Natural killer cell (primary cell): Measurements from ENCODE around the gene CLPTM1L. TPM values are rescaled to one million over a fixed set of nuclear protein-coding genes. Genes with fewer than 3 reads are reported as not detected.

ENCODE experiments used
- ATAC-seq, 3 donors: fragments of 150-1000 bp in 2 of 3; fragments of 200-7000 bp in 1 of 3; cut with Tn5 transposase; 1 replicate in 1 of 3; 2 replicates in 2 of 3; pipeline ENCODE4 v1.10.0; 2021; ENCODE audit warnings: mild to moderate bottlenecking in 2 of 3, moderate library complexity in 2 of 3
- DNase-seq, 2 donors: peaks; one replicate each; pipeline versions ENCODE4 v3.0.0 to v3.0.0-alpha.2; 2013 to 2021; ENCODE audit warnings: mixed read lengths in 1 of 2
- H3K27ac ChIP-seq: one replicate; pipeline ENCODE4 v1.5.1; 2013; ENCODE audit warnings: mild to moderate bottlenecking, low read length
- H3K27me3 ChIP-seq: one replicate; pipeline ENCODE4 v1.6.1; 2013; ENCODE audit warnings: low read length; ENCODE audit not compliant: control insufficient read depth, insufficient read depth
- H3K36me3 ChIP-seq: one replicate; pipeline ENCODE4 v1.6.1; 2013; ENCODE audit warnings: low read length; ENCODE audit not compliant: control insufficient read depth, insufficient read depth
- H3K4me1 ChIP-seq: one replicate; pipeline ENCODE4 v1.6.1; 2013; ENCODE audit warnings: low read length; ENCODE audit not compliant: control insufficient read depth, insufficient read depth
- H3K4me3 ChIP-seq: one replicate; pipeline ENCODE4 v1.5.1; 2013; ENCODE audit warnings: low read length
- H3K9me3 ChIP-seq: one replicate; pipeline ENCODE4 v1.6.1; 2013; ENCODE audit warnings: low read length; ENCODE audit not compliant: control insufficient read depth, insufficient read depth
- H3K27ac Mint-ChIP-seq, 2 donors: one replicate each; pipeline ENCODE4 v1.8.0; 2022; ENCODE audit warnings: mild to moderate bottlenecking in 2 of 2, mixed read lengths in 2 of 2, moderate library complexity in 1 of 2
- H3K27me3 Mint-ChIP-seq, 2 donors: one replicate each; pipeline ENCODE4 v1.8.0; 2022; ENCODE audit warnings: low read depth in 2 of 2, mixed read lengths in 2 of 2
- H3K36me3 Mint-ChIP-seq: one replicate; pipeline ENCODE4 v1.8.0; 2022; ENCODE audit warnings: mixed read lengths
- H3K4me1 Mint-ChIP-seq, 2 donors: one replicate each; pipeline ENCODE4 v1.8.0; 2022; ENCODE audit warnings: mixed read lengths in 2 of 2
- H3K4me3 Mint-ChIP-seq: one replicate; pipeline ENCODE4 v1.8.0; 2022; ENCODE audit warnings: mild to moderate bottlenecking, moderate library complexity, mixed read lengths
- H3K9me3 Mint-ChIP-seq, 2 donors: one replicate each; pipeline ENCODE4 v1.8.0; 2022; ENCODE audit warnings: mixed read lengths in 2 of 2
- WGBS: methylation state at CpG from one replicate; pipeline ENCODE4 v1.1.7; 2013; ENCODE audit warnings: missing lambda C conversion rate; ENCODE audit not compliant: insufficient coverage; 5-methylcytosine and 5-hydroxymethylcytosine counted together
- intact Hi-C: fragments of 100-400 bp; cut with micrococcal nuclease; formaldehyde crosslinking; loops from one replicate; pipeline ENCODE4 v1.14.2; 2022
- total RNA-seq, 4 donors: library from RNA; stranded (reverse); fragments of 120-200 nt in 1 of 4; gene quantifications; one replicate each; pipeline versions ENCODE4 v1.2.3 to v1.2.4, GENCODE V29; 2013 to 2022
- TF ChIP-seq, protein P1 (sequence below): fragments of 200-600 bp; IDR thresholded peaks from one replicate; pipeline ENCODE4 v1.8.0; 2022; ENCODE audit warnings: antibody characterized with exemption

CLPTM1L gene, protein sequence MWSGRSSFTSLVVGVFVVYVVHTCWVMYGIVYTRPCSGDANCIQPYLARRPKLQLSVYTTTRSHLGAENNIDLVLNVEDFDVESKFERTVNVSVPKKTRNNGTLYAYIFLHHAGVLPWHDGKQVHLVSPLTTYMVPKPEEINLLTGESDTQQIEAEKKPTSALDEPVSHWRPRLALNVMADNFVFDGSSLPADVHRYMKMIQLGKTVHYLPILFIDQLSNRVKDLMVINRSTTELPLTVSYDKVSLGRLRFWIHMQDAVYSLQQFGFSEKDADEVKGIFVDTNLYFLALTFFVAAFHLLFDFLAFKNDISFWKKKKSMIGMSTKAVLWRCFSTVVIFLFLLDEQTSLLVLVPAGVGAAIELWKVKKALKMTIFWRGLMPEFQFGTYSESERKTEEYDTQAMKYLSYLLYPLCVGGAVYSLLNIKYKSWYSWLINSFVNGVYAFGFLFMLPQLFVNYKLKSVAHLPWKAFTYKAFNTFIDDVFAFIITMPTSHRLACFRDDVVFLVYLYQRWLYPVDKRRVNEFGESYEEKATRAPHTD
- total RNA-seq: 100 to 1,000 TPM in 1 of 3 donors, 10 to 100 TPM in 2; 67.1 to 105 (median 97.5) TPM
- total RNA-seq (2013): 87.3 TPM

DNA sequence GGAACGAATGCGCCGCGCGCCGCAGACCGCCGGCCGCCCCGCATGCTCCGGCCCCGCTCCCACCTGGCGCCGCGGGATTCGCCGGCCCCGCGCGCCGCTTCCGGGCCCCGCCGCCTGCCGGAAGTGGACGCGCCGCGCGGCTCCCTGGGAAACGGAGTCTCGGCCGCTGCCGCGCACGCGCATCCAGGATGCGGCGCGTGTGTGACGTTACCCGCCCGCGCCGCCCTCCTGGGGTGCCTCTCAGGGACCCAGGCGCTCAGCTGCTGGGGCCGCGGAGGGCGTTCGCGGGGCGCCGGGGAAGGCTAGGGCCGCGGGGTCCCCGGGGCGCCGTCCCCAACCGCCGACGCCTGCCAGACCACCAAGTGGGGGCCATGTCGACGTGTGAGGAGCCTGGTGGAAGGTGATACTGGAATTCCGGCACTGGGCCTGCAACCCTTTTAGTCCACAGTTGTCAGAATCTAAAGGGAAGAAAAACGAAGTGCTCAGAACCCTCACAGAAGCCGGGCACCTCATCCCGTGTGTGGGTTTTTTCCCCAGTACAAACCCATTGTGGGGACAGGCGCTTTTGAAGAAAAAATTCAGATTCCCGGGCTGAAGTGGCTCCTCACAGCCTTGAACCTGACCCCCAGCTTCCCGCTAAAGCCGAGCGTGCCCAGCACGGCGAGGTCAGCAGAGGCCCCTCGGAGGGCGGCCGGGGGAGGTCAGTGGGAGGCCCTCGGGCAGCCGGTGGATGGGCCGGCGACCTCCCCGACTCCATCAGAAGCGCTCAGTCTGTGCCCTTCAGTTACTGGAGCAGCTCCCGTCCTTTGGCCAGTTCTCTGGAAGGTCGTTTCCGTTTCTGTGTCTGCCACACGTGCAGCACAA is at the start of gene CLPTM1L:
Gene CLPTM1L (minus strand): TSS at position 125 of the 864 bp plus-strand sequence. CDS start 258 bp downstream, outside the sequence.
- Histone ChIP-seq H3K4me1 (peaks cover 27% of the 10 kb centered on the region), H3K27me3 (no peaks in the 10 kb centered on the region), H3K27ac (peak within 1 kb of the TSS; percentile 77), H3K9me3 (no peaks in the 10 kb centered on the region), H3K4me3 (peak within 1 kb of the TSS; percentile 79), H3K36me3 (peaks cover 24% of the 10 kb centered on the region)
- Mint-ChIP-seq H3K4me3 (peak within 1 kb of the TSS; percentile 87), H3K36me3 (no peaks in the 10 kb centered on the region), H3K27me3 (no peaks in the 10 kb centered on the region), H3K27ac (peak within 1 kb of the TSS; percentile 80 to 84), H3K9me3 (no peaks in the 10 kb centered on the region), H3K4me1 (peaks cover 16 to 22% of the 10 kb centered on the region in 2 donors)
- peak; percentile 92 to 96 (median 93) for ATAC-seq
- intact Hi-C loops: loop anchor here (2.0 kb wide), 1 partner anchor 42 kb away; no protein-coding TSS in a partner anchor
- 1% methylated on average over 87 of the region's 87 CpGs for whole genome bisulfite sequencing
- peak; percentile 90 to 97 for DNase-seq
- TF ChIP-seq, protein P1, sequence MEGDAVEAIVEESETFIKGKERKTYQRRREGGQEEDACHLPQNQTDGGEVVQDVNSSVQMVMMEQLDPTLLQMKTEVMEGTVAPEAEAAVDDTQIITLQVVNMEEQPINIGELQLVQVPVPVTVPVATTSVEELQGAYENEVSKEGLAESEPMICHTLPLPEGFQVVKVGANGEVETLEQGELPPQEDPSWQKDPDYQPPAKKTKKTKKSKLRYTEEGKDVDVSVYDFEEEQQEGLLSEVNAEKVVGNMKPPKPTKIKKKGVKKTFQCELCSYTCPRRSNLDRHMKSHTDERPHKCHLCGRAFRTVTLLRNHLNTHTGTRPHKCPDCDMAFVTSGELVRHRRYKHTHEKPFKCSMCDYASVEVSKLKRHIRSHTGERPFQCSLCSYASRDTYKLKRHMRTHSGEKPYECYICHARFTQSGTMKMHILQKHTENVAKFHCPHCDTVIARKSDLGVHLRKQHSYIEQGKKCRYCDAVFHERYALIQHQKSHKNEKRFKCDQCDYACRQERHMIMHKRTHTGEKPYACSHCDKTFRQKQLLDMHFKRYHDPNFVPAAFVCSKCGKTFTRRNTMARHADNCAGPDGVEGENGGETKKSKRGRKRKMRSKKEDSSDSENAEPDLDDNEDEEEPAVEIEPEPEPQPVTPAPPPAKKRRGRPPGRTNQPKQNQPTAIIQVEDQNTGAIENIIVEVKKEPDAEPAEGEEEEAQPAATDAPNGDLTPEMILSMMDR: no peak

DNA sequence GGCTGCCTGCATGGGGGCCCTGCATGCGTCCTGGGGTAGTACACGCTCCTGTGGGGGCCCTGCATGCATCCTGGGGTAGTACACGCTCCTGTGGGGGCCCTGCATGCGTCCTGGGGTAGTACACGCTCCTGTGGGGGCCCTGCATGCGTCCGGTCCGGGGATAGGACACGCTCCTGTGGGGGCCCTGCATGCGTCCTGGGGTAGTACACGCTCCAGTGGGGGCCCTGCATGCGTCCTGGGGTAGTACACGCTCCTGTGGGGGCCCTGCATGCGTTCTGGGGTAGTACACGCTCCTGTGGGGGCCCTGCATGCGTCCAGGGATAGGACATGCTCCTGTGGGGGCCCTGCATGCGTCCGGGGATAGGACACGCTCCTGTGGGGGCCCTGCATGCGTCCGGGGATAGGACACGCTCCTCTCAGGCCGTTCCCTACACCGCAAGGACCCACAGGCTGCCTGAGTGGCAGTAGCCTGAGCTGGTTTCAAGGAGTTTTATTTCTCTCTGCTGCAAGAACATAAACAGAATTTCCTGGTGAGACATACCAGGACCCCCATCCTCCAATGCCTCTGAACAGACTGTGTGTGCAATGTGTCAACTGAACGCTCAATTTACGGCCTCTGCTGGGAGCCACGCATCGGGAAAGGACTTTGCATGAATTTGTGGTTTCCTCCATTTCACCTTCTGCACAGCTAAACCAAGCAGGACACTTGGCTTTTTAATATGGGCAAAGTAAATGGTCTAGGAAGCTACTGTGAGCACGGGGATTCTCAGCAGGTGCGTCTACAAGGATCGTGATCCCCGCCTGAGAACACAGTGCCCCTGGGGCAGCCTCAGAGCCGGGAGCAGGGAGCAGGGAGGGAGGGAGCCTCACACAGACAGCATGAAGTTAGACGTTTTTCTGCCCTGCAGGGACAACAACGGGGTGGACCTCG is 48.9 kb upstream of the CLPTM1L start:
- Histone ChIP-seq H3K9me3 (no peaks in the 10 kb centered on the region), H3K4me1 (no peaks in the 10 kb centered on the region)
- no peak for DNase-seq

More for the DNA sequence above, 48.9 kb upstream of the CLPTM1L start:
- TF ChIP-seq, protein P1: no peak
- no peak overlapping the region for H3K4me3 Mint-ChIP-seq
- H3K9me3 Mint-ChIP-seq: no peaks in the 10 kb centered on the region
- 69% methylated on average over 36 of the region's 36 CpGs for WGBS
- no peak overlapping the region for H3K27ac Mint-ChIP-seq
- no peak overlapping the region for H3K4me3 ChIP-seq
- H3K27me3 Mint-ChIP-seq: peaks cover 34 to 40% of the 10 kb centered on the region in 2 donors
- no peaks in the 10 kb centered on the region for H3K36me3 Mint-ChIP-seq
- H3K4me1 Mint-ChIP-seq: no peaks in the 10 kb centered on the region
- H3K27ac ChIP-seq: no peak overlapping the region
- no peaks in the 10 kb centered on the region for H3K27me3 ChIP-seq
- intact Hi-C loops: no loop called here
- ATAC-seq: no peak
- H3K36me3 ChIP-seq: no peaks in the 10 kb centered on the region
